ENCODE measurements around the gene IP6K1. TPM values are rescaled to one million over a fixed set of nuclear protein-coding genes. Genes with fewer than 3 reads are reported as not detected.

The IP6K1 gene
- total and polyA plus RNA-seq, 11 donors = 8.9 to 36.6 (median 20.4) TPM

- DNase-seq = peak in 1 of 5 donors; percentile 19
- intact Hi-C loops (cut with DNase I) = loop anchor here in 1 of 10 donors (5.0 kb wide), 1 partner anchor 120 kb away; the partner anchor contains the start of gene MON1A
- ATAC-seq = no peak
These were observed 20.5 kb upstream of the IP6K1 start for GRCh38 chr3:49806850-49807249.

GRCh38 chr3:49805897-49806701 lies 19.8 kb upstream of the IP6K1 start:
- H3K27me3 ChIP-seq = no peaks in the 10 kb centered on the region
- peak in 2 of 4 donors; percentile 9 to 52 for ATAC-seq
- peaks cover 23 to 56% (median 49%) of the 10 kb centered on the region in 12 donors for H3K4me1 ChIP-seq
- peaks cover 0 to 35% (median 22%) of the 10 kb centered on the region in 9 donors for H3K36me3 ChIP-seq
- H3K27ac ChIP-seq = peak overlapping the region; percentile 80 to 99 (median 98)
- H3K9me3 ChIP-seq = no peaks in the 10 kb centered on the region
- intact Hi-C loops (cut with DNase I) = loop anchor here in 3 of 10 donors (2.0 to 5.0 kb wide), 2 partner anchors 33 to 121 kb away; partner anchors contain the start of gene MON1A (in 1 of the 3)
- TF ChIP-seq POLR2A (IDR thresholded peaks at IDR 0.05) (no peak), CTCF (IDR thresholded peaks at IDR 0.05) (no peak)
- peak; percentile 41 to 83 (median 68) for DNase-seq
- H3K4me3 ChIP-seq = peak overlapping the region in 8 of 12 donors; percentile 30 to 98 (median 84)
- WGBS, 4 donors = 15 to 39% (median 31%) methylated on average over 5 to 11 of the region's 11 CpGs

More at GRCh38 chr3:49806850-49807249, 20.5 kb upstream of the IP6K1 start:
- H3K4me3 ChIP-seq = no peak overlapping the region
- H3K27ac ChIP-seq = peak overlapping the region; percentile 80 to 99 (median 98)
- WGBS, 4 donors = 50 to 73% (median 64%) methylated on average over 1 to 2 of the region's 2 CpGs
- no peaks in the 10 kb centered on the region for H3K9me3 ChIP-seq
- H3K4me1 ChIP-seq = peaks cover 23 to 59% (median 50%) of the 10 kb centered on the region in 12 donors
- H3K27me3 ChIP-seq = no peaks in the 10 kb centered on the region
- peaks cover 0 to 42% (median 27%) of the 10 kb centered on the region in 9 donors for H3K36me3 ChIP-seq
- TF ChIP-seq CTCF (IDR thresholded peaks at IDR 0.05) = no peak
- TF ChIP-seq POLR2A (IDR thresholded peaks at IDR 0.05) = no peak

GRCh38 chr3:49805367-49805782 lies 19.0 kb upstream of the IP6K1 start:
- Histone ChIP-seq H3K36me3 (peaks cover 0 to 27% (median 15%) of the 10 kb centered on the region in 9 donors), H3K4me1 (peaks cover 23 to 56% (median 49%) of the 10 kb centered on the region in 12 donors), H3K9me3 (no peaks in the 10 kb centered on the region), H3K4me3 (peak overlapping the region in 9 of 12 donors; percentile 30 to 98 (median 86)), H3K27me3 (no peaks in the 10 kb centered on the region), H3K27ac (peak overlapping the region; percentile 80 to 99 (median 98))
- intact Hi-C loops (cut with DNase I) = loop anchor here in 3 of 10 donors (2.0 to 5.0 kb wide), 2 partner anchors 33 to 122 kb away; partner anchors contain the start of gene MON1A (in 1 of the 3)
- DNase-seq = peak; percentile 87 to 94 (median 92)
- 0 to 13% (median 8%) methylated on average over 3 of the region's 3 CpGs for WGBS, 4 donors
- TF ChIP-seq CTCF (IDR thresholded peaks at IDR 0.05) (peak in 1 of 12 donors; percentile 7), POLR2A (IDR thresholded peaks at IDR 0.05) (no peak)
- ATAC-seq = peak; percentile 57 to 82 (median 68)
